ENCODE measurements around the gene MSI2.

DNA sequence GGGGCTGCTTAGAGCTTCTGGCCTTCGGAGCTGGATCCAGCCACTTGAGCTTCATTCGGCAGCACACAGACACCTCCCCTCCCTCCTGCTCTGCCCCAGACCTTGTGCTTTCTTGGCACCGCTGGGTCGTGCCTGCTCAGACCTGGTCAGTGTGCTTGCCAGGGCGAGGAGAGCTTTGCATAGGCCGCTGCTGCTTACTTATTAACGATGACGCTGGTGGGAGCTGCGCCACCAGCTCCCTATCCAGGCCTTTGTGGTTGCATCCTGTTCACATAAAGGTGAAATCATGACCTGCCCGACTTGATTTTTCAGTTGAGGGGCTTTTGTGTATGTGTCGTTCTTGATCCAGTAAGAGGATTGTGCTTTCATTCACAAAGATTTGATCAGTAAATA lies 101.1 kb downstream of the MSI2 start:
- no peak for TF ChIP-seq EGR1 (IDR thresholded peaks at IDR 0.05)
- TF ChIP-seq EP300 (IDR thresholded peaks at IDR 0.05; ENCODE audit: borderline replicate concordance), result no peak
- TF ChIP-seq, protein P1, sequence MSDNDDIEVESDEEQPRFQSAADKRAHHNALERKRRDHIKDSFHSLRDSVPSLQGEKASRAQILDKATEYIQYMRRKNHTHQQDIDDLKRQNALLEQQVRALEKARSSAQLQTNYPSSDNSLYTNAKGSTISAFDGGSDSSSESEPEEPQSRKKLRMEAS (IDR thresholded peaks at IDR 0.05), result no peak
- TF ChIP-seq YY1 (IDR thresholded peaks at IDR 0.05; ENCODE audit: low read depth), result no peak
- TF ChIP-seq CEBPB (IDR thresholded peaks at IDR 0.05), result no peak
- TF ChIP-seq TCF12 (IDR thresholded peaks at IDR 0.05; ENCODE audit: low read depth), result no peak
- TF ChIP-seq TAF1 (IDR thresholded peaks at IDR 0.05; ENCODE audit: low read depth), result no peak
- no peak for TF ChIP-seq RAD21 (IDR thresholded peaks at IDR 0.05; ENCODE audit: low read depth)
- TF ChIP-seq, protein P2, sequence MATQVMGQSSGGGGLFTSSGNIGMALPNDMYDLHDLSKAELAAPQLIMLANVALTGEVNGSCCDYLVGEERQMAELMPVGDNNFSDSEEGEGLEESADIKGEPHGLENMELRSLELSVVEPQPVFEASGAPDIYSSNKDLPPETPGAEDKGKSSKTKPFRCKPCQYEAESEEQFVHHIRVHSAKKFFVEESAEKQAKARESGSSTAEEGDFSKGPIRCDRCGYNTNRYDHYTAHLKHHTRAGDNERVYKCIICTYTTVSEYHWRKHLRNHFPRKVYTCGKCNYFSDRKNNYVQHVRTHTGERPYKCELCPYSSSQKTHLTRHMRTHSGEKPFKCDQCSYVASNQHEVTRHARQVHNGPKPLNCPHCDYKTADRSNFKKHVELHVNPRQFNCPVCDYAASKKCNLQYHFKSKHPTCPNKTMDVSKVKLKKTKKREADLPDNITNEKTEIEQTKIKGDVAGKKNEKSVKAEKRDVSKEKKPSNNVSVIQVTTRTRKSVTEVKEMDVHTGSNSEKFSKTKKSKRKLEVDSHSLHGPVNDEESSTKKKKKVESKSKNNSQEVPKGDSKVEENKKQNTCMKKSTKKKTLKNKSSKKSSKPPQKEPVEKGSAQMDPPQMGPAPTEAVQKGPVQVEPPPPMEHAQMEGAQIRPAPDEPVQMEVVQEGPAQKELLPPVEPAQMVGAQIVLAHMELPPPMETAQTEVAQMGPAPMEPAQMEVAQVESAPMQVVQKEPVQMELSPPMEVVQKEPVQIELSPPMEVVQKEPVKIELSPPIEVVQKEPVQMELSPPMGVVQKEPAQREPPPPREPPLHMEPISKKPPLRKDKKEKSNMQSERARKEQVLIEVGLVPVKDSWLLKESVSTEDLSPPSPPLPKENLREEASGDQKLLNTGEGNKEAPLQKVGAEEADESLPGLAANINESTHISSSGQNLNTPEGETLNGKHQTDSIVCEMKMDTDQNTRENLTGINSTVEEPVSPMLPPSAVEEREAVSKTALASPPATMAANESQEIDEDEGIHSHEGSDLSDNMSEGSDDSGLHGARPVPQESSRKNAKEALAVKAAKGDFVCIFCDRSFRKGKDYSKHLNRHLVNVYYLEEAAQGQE (IDR thresholded peaks at IDR 0.05; ENCODE audit: low read depth), result no peak
- no peak for TF ChIP-seq ZBTB7A (IDR thresholded peaks at IDR 0.05; ENCODE audit: low read depth)
- TF ChIP-seq, protein P3, sequence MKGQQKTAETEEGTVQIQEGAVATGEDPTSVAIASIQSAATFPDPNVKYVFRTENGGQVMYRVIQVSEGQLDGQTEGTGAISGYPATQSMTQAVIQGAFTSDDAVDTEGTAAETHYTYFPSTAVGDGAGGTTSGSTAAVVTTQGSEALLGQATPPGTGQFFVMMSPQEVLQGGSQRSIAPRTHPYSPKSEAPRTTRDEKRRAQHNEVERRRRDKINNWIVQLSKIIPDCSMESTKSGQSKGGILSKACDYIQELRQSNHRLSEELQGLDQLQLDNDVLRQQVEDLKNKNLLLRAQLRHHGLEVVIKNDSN (IDR thresholded peaks at IDR 0.05), result no peak
- TF ChIP-seq CREB1 (IDR thresholded peaks at IDR 0.05; ENCODE audit: low read depth), result no peak
- no peak for TF ChIP-seq FOXM1 (IDR thresholded peaks at IDR 0.05; ENCODE audit: borderline replicate concordance, low read depth)

Data from Ishikawa (cell line).